PFSK-1 (cell line): ENCODE data around the gene KLF9.

ENCODE experiments used
- FOXP2 ChIP-seq: optimal IDR thresholded peaks from 2 replicates; pipeline ENCODE3; 2011; ENCODE audit warnings: borderline replicate concordance, control low read depth, inconsistent platforms; ENCODE audit not compliant: insufficient read depth; ENCODE audit errors: extremely low read length, extremely low read depth
- POLR2AphosphoS5 ChIP-seq: IDR thresholded peaks from 2 replicates; pipeline ENCODE4 v1.6.1; 2012; ENCODE audit warnings: low read depth, mild to moderate bottlenecking, control low read depth, low read length, moderate library complexity
- REST ChIP-seq, 2 experiments: IDR thresholded peaks; 2 replicates each; pipeline versions ENCODE4 v1.6.1 to v1.8.0; 2011 to 2012; ENCODE audit warnings: low read depth in 2 of 2, low read length in 2 of 2, control low read depth in 1 of 2, inconsistent platforms in 1 of 2, mild to moderate bottlenecking in 1 of 2, moderate library complexity in 1 of 2; ENCODE audit not compliant: insufficient read depth in 1 of 2
- SIN3A ChIP-seq: IDR thresholded peaks from 2 replicates; pipeline ENCODE4 v1.6.1; 2012; ENCODE audit warnings: mild to moderate bottlenecking, low read length, moderate library complexity, borderline replicate concordance; ENCODE audit not compliant: insufficient read depth
- TAF1 ChIP-seq: IDR thresholded peaks from 2 replicates; pipeline ENCODE4 v1.6.1; 2012; ENCODE audit warnings: low read length, control low read depth, borderline replicate concordance; ENCODE audit not compliant: insufficient read depth

Gene KLF9

DNA sequence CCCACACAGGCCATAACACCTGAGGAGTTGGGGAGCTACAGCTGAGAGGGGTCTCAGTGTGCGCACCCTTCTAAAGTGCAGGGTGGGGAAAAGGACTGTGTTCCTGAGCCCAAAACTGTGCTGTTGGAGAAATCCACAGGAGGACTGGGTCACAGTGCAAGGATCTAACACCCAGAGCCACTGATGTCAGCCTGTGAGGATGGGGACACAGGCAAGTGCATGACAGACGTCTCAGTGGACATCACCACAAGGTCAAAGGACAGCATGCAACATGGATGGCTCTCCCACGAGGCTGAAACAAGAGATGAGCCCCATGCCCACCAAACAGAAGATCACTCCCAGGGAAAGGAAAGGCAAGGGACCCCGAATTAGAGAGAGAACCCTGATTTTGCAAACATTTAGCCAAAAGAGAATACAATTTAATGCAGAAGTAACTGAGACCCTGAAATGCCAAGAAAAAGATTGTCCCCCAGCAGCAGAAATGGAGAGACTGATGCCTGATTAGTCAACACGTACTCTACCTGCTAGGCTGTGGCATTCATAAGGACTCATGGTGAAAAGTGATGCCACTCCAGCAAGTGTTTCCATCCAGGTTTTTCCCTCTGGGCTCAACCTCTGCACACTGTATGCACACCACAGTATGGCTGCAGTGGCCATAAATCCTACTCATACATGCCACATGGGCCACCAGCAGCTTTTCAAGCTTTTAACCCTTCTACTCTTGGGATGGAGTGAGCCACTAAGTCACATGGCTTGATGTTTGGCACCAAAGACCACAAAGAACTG, 14.2 kb downstream of the KLF9 start:
- TF ChIP-seq POLR2AphosphoS5: no peak
- no peak for TF ChIP-seq FOXP2
- TF ChIP-seq SIN3A: no peak
- TF ChIP-seq REST (IDR thresholded peaks at IDR 0.05; ENCODE audit: insufficient read depth in 1 of 2, low read depth in 2 of 2, low read length in 2 of 2): no peak
- no peak for TF ChIP-seq TAF1

DNA sequence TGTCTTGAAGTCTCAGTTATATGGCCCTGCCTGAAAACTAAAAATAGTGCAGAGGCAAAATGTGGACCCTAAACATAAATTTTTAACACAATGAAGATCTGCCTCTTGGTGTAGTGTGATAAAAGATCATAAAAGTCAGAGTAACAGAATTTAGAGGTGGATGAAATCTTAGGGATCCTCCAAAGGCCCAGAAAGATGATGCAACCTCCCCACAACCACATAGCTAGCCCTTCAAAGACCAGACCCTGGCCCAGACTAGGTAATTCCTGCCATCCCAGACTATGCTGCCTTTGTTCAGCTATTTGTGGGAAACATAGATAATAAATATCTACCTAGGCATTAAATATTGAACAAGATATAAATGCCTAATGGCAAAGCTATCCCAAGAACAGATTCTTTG, 15.3 kb downstream of the KLF9 start:
- TF ChIP-seq TAF1 (no peak), REST (IDR thresholded peaks at IDR 0.05; ENCODE audit: insufficient read depth in 1 of 2, low read depth in 2 of 2, low read length in 2 of 2) (no peak), FOXP2 (no peak), SIN3A (no peak), POLR2AphosphoS5 (no peak)

- TF ChIP-seq REST (IDR thresholded peaks at IDR 0.05; ENCODE audit: insufficient read depth in 1 of 2, low read depth in 2 of 2, low read length in 2 of 2): no peak
- no peak for TF ChIP-seq SIN3A
- TF ChIP-seq TAF1: no peak
- no peak for TF ChIP-seq FOXP2
- no peak for TF ChIP-seq POLR2AphosphoS5
Observed at GRCh38 chr9:70398145-70398556, 16.3 kb downstream of the KLF9 start.

DNA sequence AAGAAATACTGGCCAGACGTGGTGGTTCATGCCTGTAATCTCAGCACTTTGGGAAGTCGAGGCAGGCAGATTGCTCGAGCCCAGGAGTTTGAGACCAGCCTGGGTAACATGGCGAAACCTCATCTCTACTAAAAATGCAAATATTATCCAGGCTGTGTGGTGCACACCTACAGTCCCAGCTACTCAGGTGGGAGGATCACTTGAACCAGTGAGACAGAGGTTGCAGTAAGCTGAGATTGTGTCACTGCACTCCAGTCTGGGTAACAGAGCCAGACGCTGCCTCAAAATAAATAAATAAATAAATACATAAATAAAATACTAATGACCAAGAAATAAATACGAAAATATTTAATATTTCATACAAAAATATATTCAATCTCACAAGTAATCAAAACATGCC, 18.8 kb downstream of the KLF9 start:
- no peak for TF ChIP-seq SIN3A
- no peak for TF ChIP-seq FOXP2
- TF ChIP-seq POLR2AphosphoS5: no peak
- no peak for TF ChIP-seq TAF1
- no peak for TF ChIP-seq REST (IDR thresholded peaks at IDR 0.05; ENCODE audit: insufficient read depth in 1 of 2, low read depth in 2 of 2, low read length in 2 of 2)

DNA sequence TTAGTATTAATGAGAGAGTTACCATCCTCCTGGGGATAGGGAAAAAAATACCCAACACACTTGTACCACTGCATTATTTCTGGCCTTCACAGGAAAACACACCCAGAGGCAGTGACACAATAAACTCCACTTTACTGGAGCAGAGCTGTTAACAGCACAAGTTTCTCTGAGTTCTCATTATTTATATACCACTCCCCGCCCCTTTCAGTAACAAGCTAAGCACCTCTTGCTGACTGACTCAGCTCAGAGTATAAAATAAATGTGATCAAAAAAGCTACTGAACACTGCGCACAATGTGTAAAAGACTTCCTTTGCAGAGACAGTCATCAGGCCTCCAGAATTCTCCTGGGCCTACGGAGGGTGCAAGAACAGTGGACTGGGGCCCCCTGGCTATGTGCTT, 21.6 kb downstream of the KLF9 start:
- TF ChIP-seq TAF1 (no peak), FOXP2 (no peak), POLR2AphosphoS5 (no peak), SIN3A (no peak), REST (IDR thresholded peaks at IDR 0.05; ENCODE audit: insufficient read depth in 1 of 2, low read depth in 2 of 2, low read length in 2 of 2) (no peak)
